Breast epithelium (tissue), 3 donors: Measurements from ENCODE around the gene AFAP1.
"Not testable (repeated sequence)": the region's sequence is repeated elsewhere in the genome, so short reads cannot be mapped to it uniquely, and the experiment has no call there.

Experiments
- CTCF ChIP-seq, 3 donors: fragments of 450-650 bp; IDR thresholded peaks; one replicate each; pipeline ENCODE4 v1.5.1; 2016 to 2017; ENCODE audit warnings: antibody characterized with exemption in 3 of 3, mild to moderate bottlenecking in 3 of 3, moderate library complexity in 3 of 3
- POLR2A ChIP-seq: fragments of 450-650 bp; IDR thresholded peaks from one replicate; pipeline ENCODE4 v1.6.1; 2016; ENCODE audit warnings: antibody characterized with exemption, mild to moderate bottlenecking, moderate library complexity
- POLR2AphosphoS5 ChIP-seq, 3 donors: sonication (generic); formaldehyde crosslinking; IDR thresholded peaks; one replicate each; pipeline ENCODE4 v1.6.1; 2017; ENCODE audit warnings: antibody characterized with exemption in 3 of 3

DNA sequence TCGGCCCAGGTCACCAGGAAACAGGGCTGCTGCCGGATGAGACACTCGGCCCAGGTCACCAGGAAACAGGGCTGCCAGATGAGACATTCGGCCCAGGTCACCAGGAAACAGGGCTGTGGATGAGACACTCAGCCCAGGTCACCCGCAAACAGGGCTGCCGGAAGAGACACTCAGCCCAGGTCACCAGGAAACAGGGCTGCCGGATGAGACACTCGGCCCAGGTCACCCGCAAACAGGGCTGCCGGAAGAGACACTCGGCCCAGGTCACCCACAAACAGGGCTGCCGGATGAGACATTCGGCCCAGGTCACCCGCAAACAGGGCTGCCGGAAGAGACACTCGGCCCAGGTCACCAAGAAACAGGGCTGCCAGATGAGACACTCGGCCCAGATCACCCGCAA lies 21.5 kb downstream of the AFAP1 start:
- TF ChIP-seq POLR2A; CTCF (IDR thresholded peaks at IDR 0.05); POLR2AphosphoS5 (IDR thresholded peaks at IDR 0.05): not testable (repeated sequence)
